Neuron (in vitro differentiated cells): ENCODE data around the gene EZR.
"Not testable (repeated sequence)": the region's sequence is repeated elsewhere in the genome, so short reads cannot be mapped to it uniquely, and the experiment has no call there.

Experiments used
- H2AFZ ChIP-seq: one replicate; pipeline ENCODE4 v1.6.1; 2013; ENCODE audit warnings: low read depth, mild to moderate bottlenecking, inconsistent platforms, low read length, moderate library complexity
- H3K27me3 ChIP-seq: one replicate; pipeline ENCODE4 v1.6.1; 2013; ENCODE audit warnings: low read length; ENCODE audit not compliant: insufficient read depth
- H3K36me3 ChIP-seq: one replicate; pipeline ENCODE4 v1.6.1; 2013; ENCODE audit warnings: low read length; ENCODE audit not compliant: insufficient read depth
- H3K4me1 ChIP-seq: one replicate; pipeline ENCODE4 v1.6.1; 2013; ENCODE audit warnings: low read length; ENCODE audit not compliant: insufficient read depth
- H3K4me3 ChIP-seq: 2 replicates; pipeline ENCODE4 v1.5.1; 2013; ENCODE audit warnings: mild to moderate bottlenecking, low read length, moderate library complexity
- H3K9me3 ChIP-seq: one replicate; pipeline ENCODE4 v1.6.1; 2013; ENCODE audit warnings: low read length

Gene EZR

GRCh38 chr6:158792505-158792904, 26.7 kb downstream of the EZR start:
- H3K27me3 ChIP-seq, H2AFZ ChIP-seq, H3K9me3 ChIP-seq, H3K4me3 ChIP-seq, H3K36me3 ChIP-seq: not testable (repeated sequence)
- peaks cover 11% of the 10 kb centered on the region for H3K4me1 ChIP-seq

GRCh38 chr6:158791274-158791855, 27.8 kb downstream of the EZR start:
- H3K36me3 ChIP-seq: peaks cover 17% of the 10 kb centered on the region
- no peaks in the 10 kb centered on the region for H3K9me3 ChIP-seq
- H3K4me3 ChIP-seq: no peak overlapping the region
- no peaks in the 10 kb centered on the region for H3K4me1 ChIP-seq
- H3K27me3 ChIP-seq: no peaks in the 10 kb centered on the region
- H2AFZ ChIP-seq: no peak overlapping the region

- Histone ChIP-seq H3K4me3 (no peak overlapping the region), H3K36me3 (peaks cover 33% of the 10 kb centered on the region), H2AFZ (no peak overlapping the region), H3K27me3 (no peaks in the 10 kb centered on the region), H3K9me3 (no peaks in the 10 kb centered on the region), H3K4me1 (no peaks in the 10 kb centered on the region)
These were observed 29.9 kb downstream of the EZR start for GRCh38 chr6:158789115-158789917.

GRCh38 chr6:158787395-158787794, 31.8 kb downstream of the EZR start:
- H2AFZ ChIP-seq: no peak overlapping the region
- H3K4me1 ChIP-seq: no peaks in the 10 kb centered on the region
- no peaks in the 10 kb centered on the region for H3K9me3 ChIP-seq
- peaks cover 51% of the 10 kb centered on the region for H3K36me3 ChIP-seq
- H3K4me3 ChIP-seq: no peak overlapping the region
- H3K27me3 ChIP-seq: no peaks in the 10 kb centered on the region

- Histone ChIP-seq H3K27me3 (no peaks in the 10 kb centered on the region), H3K36me3 (peaks cover 57% of the 10 kb centered on the region), H3K4me3 (no peak overlapping the region), H3K4me1 (no peaks in the 10 kb centered on the region), H3K9me3 (no peaks in the 10 kb centered on the region), H2AFZ (no peak overlapping the region)
These were observed 32.4 kb downstream of the EZR start for GRCh38 chr6:158786645-158787304.

- H3K4me1 ChIP-seq: no peaks in the 10 kb centered on the region
- H3K4me3 ChIP-seq: no peak overlapping the region
- no peak overlapping the region for H2AFZ ChIP-seq
- H3K9me3 ChIP-seq: no peaks in the 10 kb centered on the region
- peaks cover 58% of the 10 kb centered on the region for H3K36me3 ChIP-seq
- no peaks in the 10 kb centered on the region for H3K27me3 ChIP-seq
These were observed 34.1 kb downstream of the EZR start for GRCh38 chr6:158785036-158785435.

- H3K9me3 ChIP-seq: no peaks in the 10 kb centered on the region
- no peak overlapping the region for H3K4me3 ChIP-seq
- peaks cover 58% of the 10 kb centered on the region for H3K36me3 ChIP-seq
- H3K4me1 ChIP-seq: no peaks in the 10 kb centered on the region
- H3K27me3 ChIP-seq: no peaks in the 10 kb centered on the region
- no peak overlapping the region for H2AFZ ChIP-seq
These were observed 34.7 kb downstream of the EZR start for GRCh38 chr6:158784505-158784904.

GRCh38 chr6:158783851-158784250, 35.3 kb downstream of the EZR start:
- no peak overlapping the region for H3K4me3 ChIP-seq
- H3K27me3 ChIP-seq: no peaks in the 10 kb centered on the region
- H3K4me1 ChIP-seq: no peaks in the 10 kb centered on the region
- peaks cover 58% of the 10 kb centered on the region for H3K36me3 ChIP-seq
- no peaks in the 10 kb centered on the region for H3K9me3 ChIP-seq
- no peak overlapping the region for H2AFZ ChIP-seq

- Histone ChIP-seq H3K4me1 (no peaks in the 10 kb centered on the region), H3K27me3 (no peaks in the 10 kb centered on the region), H3K4me3 (no peak overlapping the region), H2AFZ (no peak overlapping the region), H3K9me3 (no peaks in the 10 kb centered on the region), H3K36me3 (peaks cover 57% of the 10 kb centered on the region)
These were observed 36.1 kb downstream of the EZR start for GRCh38 chr6:158783167-158783450.

GRCh38 chr6:158782432-158783166, 36.6 kb downstream of the EZR start:
- H3K4me3 ChIP-seq: no peak overlapping the region

GRCh38 chr6:158781692-158782373, 37.3 kb downstream of the EZR start:
- Histone ChIP-seq H3K4me1 (no peaks in the 10 kb centered on the region), H3K27me3 (no peaks in the 10 kb centered on the region), H2AFZ (no peak overlapping the region), H3K4me3 (no peak overlapping the region), H3K9me3 (no peaks in the 10 kb centered on the region), H3K36me3 (peaks cover 49% of the 10 kb centered on the region)

More at GRCh38 chr6:158782432-158783166, 36.6 kb downstream of the EZR start:
- Histone ChIP-seq H2AFZ (no peak overlapping the region), H3K27me3 (no peaks in the 10 kb centered on the region), H3K9me3 (no peaks in the 10 kb centered on the region), H3K36me3 (peaks cover 55% of the 10 kb centered on the region), H3K4me1 (no peaks in the 10 kb centered on the region)

- Histone ChIP-seq H3K4me1 (no peaks in the 10 kb centered on the region), H3K27me3 (no peaks in the 10 kb centered on the region), H3K9me3 (no peaks in the 10 kb centered on the region), H3K4me3 (no peak overlapping the region), H3K36me3 (peaks cover 46% of the 10 kb centered on the region), H2AFZ (no peak overlapping the region)
These were observed 38.0 kb downstream of the EZR start for GRCh38 chr6:158780988-158781691.
